Lung (tissue), 12 donors: ENCODE measurements around the gene TNS3. TPM values are rescaled to one million over a fixed set of nuclear protein-coding genes. Genes with fewer than 3 reads are reported as not detected.

Source experiments
- ATAC-seq: fragments of 200-7000 bp; cut with Tn5 transposase; one replicate; pipeline ENCODE4 v1.9.1; 2020; ENCODE audit warnings: moderate number of reproducible peaks; ENCODE audit not compliant: insufficient read depth, low FRiP score
- DNase-seq, 3 donors: peaks; one replicate each; pipeline ENCODE4 v3.0.0-alpha.2; 2013 to 2017
- H3K27ac ChIP-seq, 2 donors: one replicate each; pipeline ENCODE4 v1.5.1; 2013; ENCODE audit warnings: mild to moderate bottlenecking in 2 of 2, moderate library complexity in 2 of 2, control low read depth in 1 of 2, inconsistent platforms in 1 of 2, low read depth in 1 of 2, low read length in 1 of 2
- H3K27me3 ChIP-seq, 3 donors: one replicate each; pipeline ENCODE4 v1.5.1; 2013; ENCODE audit warnings: low read length in 2 of 3; ENCODE audit not compliant: control insufficient read depth in 3 of 3, insufficient read depth in 3 of 3
- H3K36me3 ChIP-seq, 4 donors: one replicate each; pipeline ENCODE4 v1.5.1; 2013; ENCODE audit warnings: low read length in 4 of 4, mild to moderate bottlenecking in 1 of 4, moderate library complexity in 1 of 4; ENCODE audit not compliant: control insufficient read depth in 4 of 4, insufficient read depth in 4 of 4
- H3K4me1 ChIP-seq, 5 donors: one replicate each; pipeline ENCODE4 v1.5.1; 2013; ENCODE audit warnings: low read length in 5 of 5, mild to moderate bottlenecking in 2 of 5, moderate library complexity in 1 of 5; ENCODE audit not compliant: control insufficient read depth in 5 of 5, insufficient read depth in 5 of 5
- H3K4me3 ChIP-seq: one replicate; pipeline ENCODE4 v1.5.1; 2013; ENCODE audit warnings: mild to moderate bottlenecking, control low read depth, moderate library complexity
- H3K9ac ChIP-seq, 2 donors: one replicate each; pipeline ENCODE4 v1.5.1; 2013; ENCODE audit warnings: low read length in 2 of 2, control low read depth in 1 of 2; ENCODE audit not compliant: insufficient read depth in 1 of 2
- H3K9me3 ChIP-seq, 4 donors: one replicate each; pipeline ENCODE4 v1.5.1; 2013; ENCODE audit warnings: low read length in 3 of 4, mild to moderate bottlenecking in 1 of 4, moderate library complexity in 1 of 4; ENCODE audit not compliant: control insufficient read depth in 4 of 4, insufficient read depth in 3 of 4
- CTCF ChIP-seq: IDR thresholded peaks from 2 replicates; pipeline ENCODE4 v1.5.1; 2012; ENCODE audit warnings: mild to moderate bottlenecking; ENCODE audit errors: control extremely low read depth, extremely low read depth
- WGBS, 2 donors: extraction: QIAGEN DNeasy Blood & Tissue Kit; methylation state at CpG; one replicate each; pipeline ENCODE4 v1.1.7; 2013; 5-methylcytosine and 5-hydroxymethylcytosine counted together
- polyA plus RNA-seq, 2 donors: library from polyadenylated mRNA; stranded (reverse); fragments of 200-250 nt; gene quantifications; one replicate each; pipeline ENCODE4 v1.2.1, GENCODE V29; 2013
- total RNA-seq, 2 donors: library from RNA; depleted of rRNA in 1 of 2; stranded (reverse); fragments of >200 nt in 1 of 2; gene quantifications; one replicate each; pipeline ENCODE4 v1.2.1, GENCODE V29; 2014 to 2021
- donor health status: control.
- donor health status: control.
- donor health status: Bipolar disorder and iron deficiency.
- donor health status: healthy.
- donor health status: DM: yes; HTN: yes; CAD: no.

The TNS3 gene
- total and polyA plus RNA-seq, 4 donors = 23.8 to 140 (median 85.7) TPM

- H3K27ac ChIP-seq = no peak overlapping the region
- H3K4me1 ChIP-seq = peaks cover 0 to 25% (median 15%) of the 10 kb centered on the region in 5 donors
- DNase-seq = no peak
- H3K36me3 ChIP-seq = peaks cover 0 to 34% (median 23%) of the 10 kb centered on the region in 4 donors
- H3K4me3 ChIP-seq = no peak overlapping the region
- no peaks in the 10 kb centered on the region for H3K9me3 ChIP-seq
- no peak for TF ChIP-seq CTCF
- no peak for ATAC-seq
- no peak overlapping the region for H3K9ac ChIP-seq
- 90 to 91% methylated on average over 5 of the region's 5 CpGs for WGBS, 2 donors
- no peaks in the 10 kb centered on the region for H3K27me3 ChIP-seq
These were observed 173.2 kb downstream of the TNS3 start for GRCh38 chr7:47408675-47409074.

GRCh38 chr7:47407821-47408674 lies 173.9 kb downstream of the TNS3 start:
- 95 to 96% methylated on average over 13 to 14 of the region's 14 CpGs for WGBS, 2 donors
- no peak overlapping the region for H3K4me3 ChIP-seq
- peaks cover 0 to 30% (median 20%) of the 10 kb centered on the region in 4 donors for H3K36me3 ChIP-seq
- no peak for TF ChIP-seq CTCF
- DNase-seq = no peak
- H3K27me3 ChIP-seq = no peaks in the 10 kb centered on the region
- peaks cover 0 to 25% (median 21%) of the 10 kb centered on the region in 5 donors for H3K4me1 ChIP-seq
- no peak overlapping the region for H3K9ac ChIP-seq
- ATAC-seq = no peak
- H3K27ac ChIP-seq = peak overlapping the region in 1 of 2 donors; percentile 34
- H3K9me3 ChIP-seq = no peaks in the 10 kb centered on the region

- Histone ChIP-seq H3K4me1 (peaks cover 0 to 25% (median 21%) of the 10 kb centered on the region in 5 donors), H3K27me3 (no peaks in the 10 kb centered on the region), H3K36me3 (peaks cover 0 to 25% (median 19%) of the 10 kb centered on the region in 4 donors), H3K9me3 (no peaks in the 10 kb centered on the region), H3K27ac (peak overlapping the region in 1 of 2 donors; percentile 32), H3K9ac (no peak overlapping the region), H3K4me3 (no peak overlapping the region)
- DNase-seq (no peak), ATAC-seq (no peak)
- TF ChIP-seq CTCF = no peak
- WGBS, 2 donors = 88 to 89% methylated on average over 13 of the region's 13 CpGs
These were observed 174.8 kb downstream of the TNS3 start for GRCh38 chr7:47407136-47407535.
